ENCODE data around the gene SH3PXD2A. TPM values are rescaled to one million over a fixed set of nuclear protein-coding genes. Genes with fewer than 3 reads are reported as not detected.
A peak's percentile ranks its signal among the peaks of the same experiment; 100 is the strongest.

SH3PXD2A gene
- total RNA-seq, 1 experiment from 2014 or later, result 54.9 TPM

DNA sequence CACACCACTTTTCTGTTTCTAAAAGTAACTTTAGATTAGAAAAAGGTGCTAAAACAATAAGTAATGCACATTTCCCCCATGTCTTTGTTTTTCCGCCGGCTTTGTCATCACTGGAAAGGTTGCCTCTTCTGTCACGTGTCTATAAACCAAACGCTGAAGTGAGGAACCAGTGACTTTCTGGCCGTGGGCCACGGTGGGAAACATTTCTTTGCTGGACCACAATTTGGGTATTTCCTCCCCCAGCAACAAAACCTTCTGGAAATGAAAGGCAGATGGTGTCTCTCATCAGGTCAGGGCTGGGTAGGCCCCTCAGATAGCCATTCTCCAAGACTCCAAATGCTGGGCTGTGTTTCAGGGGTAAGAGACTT, 174.5 kb downstream of the SH3PXD2A start:
- no peaks in the 10 kb centered on the region for H3K36me3 ChIP-seq (ENCODE audit: insufficient read depth, low read length, poor library complexity, severe bottlenecking)
- no peak for DNase-seq (ENCODE audit: low spot score)
- no peaks in the 10 kb centered on the region for H3K9me3 ChIP-seq (ENCODE audit: low read depth, low read length, poor library complexity, severe bottlenecking)
- ChIA-PET POLR2A (ENCODE audit: low non-redundant PET) (no interaction called here), CTCF (no interaction called here)
- no peak overlapping the region for H3K27ac ChIP-seq (ENCODE audit: low read depth, low read length, poor library complexity, severe bottlenecking)
- no peak for TF ChIP-seq EZH2 (IDR thresholded peaks at IDR 0.05; ENCODE audit: borderline replicate concordance, low read depth, low read length, poor library complexity, severe bottlenecking)
- no peak for TF ChIP-seq CTCF (conservative IDR thresholded peaks at IDR 0.05; ENCODE audit: low read depth, low read length)
- no TSS peak for BruUV-seq (replicated peaks)
- H3K27me3 ChIP-seq (replicated peaks; ENCODE audit: insufficient read depth, low read depth, low read length, poor library complexity), result no peaks in the 10 kb centered on the region
- no peak overlapping the region for H3K4me3 ChIP-seq (ENCODE audit: low read depth, low read length, poor library complexity, severe bottlenecking)
- intact Hi-C loops (cut with micrococcal nuclease; ENCODE audit: unreplicated experiment), result no loop called here
- H3K4me1 ChIP-seq (ENCODE audit: insufficient read depth, low read length, poor library complexity, severe bottlenecking), result no peaks in the 10 kb centered on the region

GRCh38 chr10:103679096-103679790, 176.1 kb downstream of the SH3PXD2A start:
- no peak overlapping the region for H3K4me3 ChIP-seq (ENCODE audit: low read depth, low read length, poor library complexity, severe bottlenecking)
- no peaks in the 10 kb centered on the region for H3K27me3 ChIP-seq (replicated peaks; ENCODE audit: insufficient read depth, low read depth, low read length, poor library complexity)
- intact Hi-C loops (cut with micrococcal nuclease; ENCODE audit: unreplicated experiment), result no loop called here
- ChIA-PET CTCF (no interaction called here), POLR2A (ENCODE audit: low non-redundant PET) (interaction anchor here (0.5 kb wide), 1 partner anchor 23 kb away, joined by 7 read pairs; no protein-coding TSS in a partner anchor)
- no peaks in the 10 kb centered on the region for H3K9me3 ChIP-seq (ENCODE audit: low read depth, low read length, poor library complexity, severe bottlenecking)
- H3K4me1 ChIP-seq (ENCODE audit: insufficient read depth, low read length, poor library complexity, severe bottlenecking), result no peaks in the 10 kb centered on the region
- DNase-seq (ENCODE audit: low spot score), result no peak
- H3K36me3 ChIP-seq (ENCODE audit: insufficient read depth, low read length, poor library complexity, severe bottlenecking), result no peaks in the 10 kb centered on the region
- TF ChIP-seq EZH2 (IDR thresholded peaks at IDR 0.05; ENCODE audit: borderline replicate concordance, low read depth, low read length, poor library complexity, severe bottlenecking) (no peak), CTCF (conservative IDR thresholded peaks at IDR 0.05; ENCODE audit: low read depth, low read length) (no peak)
- no TSS peak for BruUV-seq (replicated peaks)
- H3K27ac ChIP-seq (ENCODE audit: low read depth, low read length, poor library complexity, severe bottlenecking), result no peak overlapping the region

DNA sequence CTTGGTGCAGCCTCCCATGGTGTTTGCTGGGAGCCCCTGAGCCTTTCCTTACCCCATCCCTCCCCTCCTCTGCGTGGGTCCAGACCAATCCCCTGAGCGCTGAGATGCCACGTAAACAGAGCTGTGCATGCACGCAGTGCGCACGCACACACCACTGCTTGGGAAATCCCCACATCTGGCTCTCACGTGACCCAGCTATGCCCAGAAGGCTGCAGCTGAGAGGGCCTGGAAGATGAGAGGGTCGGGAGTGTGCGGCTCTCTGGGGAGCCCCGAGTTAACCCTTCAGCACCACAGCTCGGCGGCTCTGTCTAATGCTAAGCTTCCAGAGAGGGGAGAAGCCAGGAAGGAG, 177.2 kb downstream of the SH3PXD2A start:
- H3K27me3 ChIP-seq (replicated peaks; ENCODE audit: insufficient read depth, low read depth, low read length, poor library complexity), result no peaks in the 10 kb centered on the region
- H3K36me3 ChIP-seq (ENCODE audit: insufficient read depth, low read length, poor library complexity, severe bottlenecking), result no peaks in the 10 kb centered on the region
- H3K27ac ChIP-seq (ENCODE audit: low read depth, low read length, poor library complexity, severe bottlenecking), result peak overlapping the region; percentile 47
- H3K9me3 ChIP-seq (ENCODE audit: low read depth, low read length, poor library complexity, severe bottlenecking), result no peaks in the 10 kb centered on the region
- ChIA-PET POLR2A (ENCODE audit: low non-redundant PET) (no interaction called here), CTCF (no interaction called here)
- TF ChIP-seq CTCF (conservative IDR thresholded peaks at IDR 0.05; ENCODE audit: low read depth, low read length) (no peak), EZH2 (IDR thresholded peaks at IDR 0.05; ENCODE audit: borderline replicate concordance, low read depth, low read length, poor library complexity, severe bottlenecking) (no peak)
- BruUV-seq (replicated peaks), result no TSS peak
- no peak overlapping the region for H3K4me3 ChIP-seq (ENCODE audit: low read depth, low read length, poor library complexity, severe bottlenecking)
- no peaks in the 10 kb centered on the region for H3K4me1 ChIP-seq (ENCODE audit: insufficient read depth, low read length, poor library complexity, severe bottlenecking)
- no peak for DNase-seq (ENCODE audit: low spot score)
- intact Hi-C loops (cut with micrococcal nuclease; ENCODE audit: unreplicated experiment), result no loop called here
